ENCODE results near the gene SRGAP1.
"Not testable (repeated sequence)": the region's sequence is repeated elsewhere in the genome, so short reads cannot be mapped to it uniquely, and the experiment has no call there.

The SRGAP1 gene

GRCh38 chr12:64064240-64064639 is 219.7 kb downstream of the SRGAP1 start:
- no peak for DNase-seq

GRCh38 chr12:64064706-64065105 is 220.2 kb downstream of the SRGAP1 start:
- DNase-seq = no peak

GRCh38 chr12:64065881-64066451 is 221.5 kb downstream of the SRGAP1 start:
- no peak for DNase-seq

DNA sequence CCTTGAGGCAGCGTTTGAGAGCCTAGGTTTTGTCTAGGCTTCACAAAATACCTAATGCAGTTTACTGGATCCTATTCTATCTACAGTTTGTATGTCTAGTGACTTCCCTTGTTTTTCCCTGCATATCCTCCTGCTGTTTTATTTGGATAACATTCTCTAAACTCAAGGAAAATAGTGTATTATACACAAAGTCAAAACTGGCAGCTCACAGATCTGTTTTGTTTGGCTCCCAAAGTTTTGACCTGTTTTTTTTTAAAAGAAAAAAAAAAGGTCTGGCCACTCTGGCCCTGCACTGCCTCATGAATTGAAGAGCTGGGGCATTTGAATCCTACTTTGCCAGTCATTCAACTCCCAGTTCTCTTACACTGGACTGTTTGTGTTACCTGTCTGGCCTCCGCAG is 222.3 kb downstream of the SRGAP1 start:
- no peak for DNase-seq

DNA sequence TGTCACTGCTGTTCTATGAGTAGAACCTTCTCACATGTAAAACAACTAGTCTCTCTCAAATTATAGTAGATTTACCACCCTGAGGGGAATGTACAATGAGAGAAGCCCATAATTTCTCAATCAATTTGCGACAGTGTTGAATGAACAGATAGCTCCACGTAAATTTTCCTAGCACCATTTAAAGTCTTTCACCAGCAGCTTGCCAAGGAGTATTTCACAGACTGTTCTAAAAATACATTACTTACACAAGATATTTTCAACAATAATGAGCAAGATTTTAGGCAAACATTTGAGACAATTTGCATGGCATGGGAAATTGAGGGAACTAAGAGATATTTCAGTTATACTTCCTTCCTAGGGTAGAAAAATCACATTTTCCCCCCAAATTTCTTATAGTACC is 226.0 kb downstream of the SRGAP1 start:
- no peak for DNase-seq

DNA sequence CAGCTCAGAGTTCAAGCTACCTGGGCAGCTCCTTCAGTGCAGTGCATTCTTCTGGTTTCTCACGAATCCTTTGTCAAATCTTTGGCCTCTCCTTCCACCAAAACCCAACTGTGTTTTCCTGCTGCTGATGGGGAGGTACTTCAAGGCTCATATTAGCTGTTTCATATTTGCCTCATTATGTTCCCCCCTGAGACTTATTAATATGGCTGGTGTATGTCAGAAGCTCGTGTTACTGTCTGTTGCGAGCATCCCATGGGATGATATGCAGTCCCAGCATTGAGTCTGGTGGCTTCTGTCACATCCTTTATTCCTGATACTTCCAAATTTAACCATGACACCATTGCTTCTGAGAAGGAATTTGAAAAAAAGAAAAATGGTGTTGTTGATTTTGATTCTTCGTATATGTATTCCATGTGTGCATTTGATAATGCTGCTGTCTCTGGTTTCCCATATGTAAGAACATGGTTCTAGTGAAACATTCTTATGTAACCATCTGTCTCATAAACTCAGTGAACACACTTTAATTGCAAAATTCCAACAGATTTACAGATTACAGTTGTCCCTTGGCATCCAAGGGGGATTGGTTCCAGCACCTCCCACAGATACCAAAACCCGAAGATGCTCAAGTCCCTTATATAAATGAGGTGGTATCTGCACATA is 228.5 kb downstream of the SRGAP1 start:
- no peak for DNase-seq

- not testable (repeated sequence) for DNase-seq
Observed at GRCh38 chr12:64076565-64076964, 232.1 kb downstream of the SRGAP1 start.

DNA sequence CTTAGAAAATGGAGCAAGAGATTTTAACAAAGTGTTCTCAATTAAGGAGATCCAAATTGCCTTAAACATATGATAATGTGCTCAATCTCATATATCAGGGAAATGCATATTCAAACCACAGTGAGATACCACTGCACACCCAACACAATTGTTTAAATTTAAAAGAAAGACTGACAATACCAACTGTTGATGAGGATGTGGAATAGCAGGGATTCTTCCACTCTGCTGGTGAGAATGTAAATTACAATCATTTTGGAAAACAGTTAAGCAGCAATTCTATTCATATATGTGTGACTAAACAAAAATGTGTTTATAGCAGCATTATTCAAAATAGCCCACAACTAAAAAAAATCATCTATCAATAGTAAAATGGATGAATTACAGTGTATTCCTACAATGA is 233.4 kb downstream of the SRGAP1 start:
- no peak for DNase-seq

GRCh38 chr12:64080319-64081007 is 236.0 kb downstream of the SRGAP1 start:
- DNase-seq = no peak

GRCh38 chr12:64081008-64081404 is 236.5 kb downstream of the SRGAP1 start:
- no peak for DNase-seq

- no peak for DNase-seq
Observed at GRCh38 chr12:64082116-64082515, 237.6 kb downstream of the SRGAP1 start.

DNA sequence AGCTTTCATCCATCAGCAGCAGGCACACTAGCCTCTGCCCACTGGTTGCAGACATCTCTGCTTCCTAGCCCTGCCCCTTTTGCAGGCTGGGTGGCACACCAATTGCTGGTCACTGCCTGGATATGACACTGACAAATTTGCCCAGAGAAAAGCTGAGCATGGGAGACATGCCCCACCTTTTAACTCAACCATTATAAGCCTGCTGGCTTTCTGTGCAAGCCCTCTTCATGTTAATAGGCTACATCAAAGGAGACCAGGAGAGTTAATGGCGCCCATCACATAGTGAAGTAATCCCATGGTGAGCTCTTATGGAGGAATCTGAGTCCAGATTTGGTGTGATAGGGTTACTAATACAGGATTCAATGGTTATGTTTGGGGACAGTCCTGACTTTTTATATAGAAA is 238.4 kb downstream of the SRGAP1 start:
- DNase-seq = no peak

GRCh38 chr12:64083285-64084210 is 239.0 kb downstream of the SRGAP1 start:
- DNase-seq = no peak

DNA sequence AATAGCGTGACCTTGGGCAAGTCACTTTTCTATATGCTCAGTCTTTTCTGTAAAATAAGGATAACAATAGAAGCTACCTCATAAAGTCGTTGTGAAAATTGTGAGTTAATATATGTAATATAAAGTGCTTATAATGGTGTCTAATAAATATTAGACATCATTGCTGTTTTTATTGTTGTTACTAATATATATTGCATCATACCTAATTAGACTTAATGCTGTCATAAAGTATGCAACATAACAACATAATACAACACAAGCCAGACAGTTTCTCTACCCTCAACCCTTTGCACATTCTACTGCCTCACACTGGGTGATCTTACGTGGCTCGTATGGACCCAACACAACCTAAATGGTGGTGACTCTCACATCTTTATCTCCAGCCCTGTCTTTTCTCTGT is 240.7 kb downstream of the SRGAP1 start:
- DNase-seq = no peak

DNA sequence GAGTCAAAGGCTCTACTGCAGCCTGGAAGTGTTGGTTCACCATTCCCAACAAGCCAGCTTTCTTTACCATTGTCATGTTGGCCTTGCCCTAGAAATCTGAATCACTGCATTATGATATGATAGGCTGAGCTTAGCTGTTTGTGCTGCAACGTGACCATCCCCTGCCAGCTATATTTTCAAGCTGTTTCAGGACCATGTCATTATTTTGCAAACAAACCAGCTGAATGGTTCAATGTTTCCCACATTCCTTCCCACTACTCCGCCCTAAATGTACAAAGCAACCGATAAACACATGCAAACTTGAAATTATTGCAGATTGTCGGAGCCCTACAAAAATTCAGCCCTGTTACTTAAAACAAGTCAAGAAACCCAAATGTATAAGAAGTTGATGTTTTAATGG is 241.5 kb downstream of the SRGAP1 start:
- no peak for DNase-seq

DNA sequence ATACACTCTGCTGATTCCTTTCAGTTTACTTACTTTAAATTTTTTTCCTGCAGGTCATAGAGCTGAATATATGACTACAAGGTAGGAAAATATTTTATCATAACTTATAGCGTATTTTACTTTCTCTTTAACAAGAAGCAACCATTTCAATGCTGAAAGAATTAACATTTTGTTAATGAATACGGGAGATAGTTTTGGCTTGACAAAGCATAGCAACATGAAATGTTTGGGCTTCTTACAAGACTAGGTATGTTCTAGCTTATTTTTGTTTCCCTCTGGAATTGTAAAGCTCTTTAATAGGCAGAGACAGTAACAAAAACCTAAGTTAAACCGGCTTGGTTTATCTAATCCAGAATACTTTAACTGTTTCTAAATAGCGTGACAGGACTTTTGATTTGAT is 242.4 kb downstream of the SRGAP1 start:
- no peak for DNase-seq

GRCh38 chr12:64087761-64088160 is 243.3 kb downstream of the SRGAP1 start:
- no peak for DNase-seq

- peak; percentile 30 for DNase-seq
Observed at GRCh38 chr12:64088431-64089349, 244.2 kb downstream of the SRGAP1 start.

DNA sequence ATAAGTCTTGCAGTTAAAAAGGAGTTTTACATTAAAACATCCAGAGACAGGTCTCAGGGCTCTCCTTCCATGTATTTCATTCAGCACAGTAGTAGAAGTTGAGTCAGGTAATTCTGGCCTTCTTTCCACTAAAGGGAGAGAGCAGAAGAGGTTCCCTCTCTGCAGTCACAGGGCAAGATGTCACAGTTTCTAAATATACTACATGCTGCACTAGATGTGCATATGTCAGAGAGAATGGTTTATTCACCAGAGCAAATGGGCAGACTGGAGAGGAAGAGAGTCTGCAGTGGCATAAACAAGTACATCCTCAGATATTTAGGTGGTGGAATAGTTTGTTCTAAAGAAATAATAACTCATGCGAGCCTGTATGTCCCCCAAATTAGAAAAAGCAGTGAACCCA is 245.5 kb downstream of the SRGAP1 start:
- no peak for DNase-seq

GRCh38 chr12:64091186-64091585 is 246.7 kb downstream of the SRGAP1 start:
- no peak for DNase-seq

GRCh38 chr12:64092507-64093196 is 248.2 kb downstream of the SRGAP1 start:
- DNase-seq = no peak

DNA sequence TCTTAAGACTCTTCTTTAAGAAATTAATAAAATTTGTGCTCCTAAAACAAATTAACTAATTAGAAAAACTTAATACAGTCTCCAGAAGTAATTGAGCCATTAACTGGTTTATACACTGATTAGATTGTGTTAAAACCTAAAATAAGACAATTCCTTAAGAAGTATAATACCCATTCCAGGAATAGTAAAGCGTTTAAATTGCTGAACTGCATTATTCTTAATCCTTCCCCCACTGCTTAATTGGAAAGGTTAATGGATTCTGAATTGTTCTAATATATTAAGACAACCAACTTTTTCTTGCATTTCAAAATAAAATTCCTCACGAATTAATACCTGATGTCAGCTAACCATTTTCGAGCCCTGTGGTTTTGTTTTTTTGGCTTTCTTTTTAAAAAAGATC is 249.2 kb downstream of the SRGAP1 start:
- DNase-seq = no peak
